Activated CD8-positive, alpha-beta T cell treated with anti-CD3 and anti-CD28 coated beads for 36 hours (primary cell): Measurements from ENCODE around the gene BUB3. TPM values are rescaled to one million over a fixed set of nuclear protein-coding genes. Genes with fewer than 3 reads are reported as not detected.

Source experiments
- ATAC-seq: fragments of 200-7000 bp; cut with Tn5 transposase; one replicate; pipeline ENCODE4 v1.10.0; 2021; ENCODE audit warnings: mild to moderate bottlenecking, moderate library complexity
- CTCF ChIA-PET: fragments of 350-600 bp; sonication (Branson Sonifier 250); formaldehyde crosslinking; loops from one replicate; lab custom pipeline; 2021; ENCODE audit warnings: antibody characterized with exemption; lab: Charles Lee
- POLR2A ChIA-PET: fragments of 350-600 bp; sonication (Branson Sonifier 250); formaldehyde crosslinking; loops from one replicate; lab custom pipeline; 2021; ENCODE audit warnings: antibody characterized with exemption; lab: Charles Lee
- DNase-seq: peaks from one replicate; pipeline ENCODE4 v3.0.0-alpha.2; 2020
- H3K27ac Mint-ChIP-seq: one replicate; pipeline ENCODE4 v1.8.0; 2021; ENCODE audit warnings: mild to moderate bottlenecking, mixed read lengths
- H3K27me3 Mint-ChIP-seq: one replicate; pipeline ENCODE4 v1.8.0; 2021; ENCODE audit warnings: mixed read lengths
- H3K36me3 Mint-ChIP-seq: one replicate; pipeline ENCODE4 v1.8.0; 2021; ENCODE audit warnings: low read depth, mixed read lengths
- H3K4me1 Mint-ChIP-seq: one replicate; pipeline ENCODE4 v1.8.0; 2021; ENCODE audit warnings: low read depth, mixed read lengths
- H3K4me3 Mint-ChIP-seq: one replicate; pipeline ENCODE4 v1.8.0; 2021; ENCODE audit warnings: mild to moderate bottlenecking, moderate library complexity, mixed read lengths
- H3K9me3 Mint-ChIP-seq: one replicate; pipeline ENCODE4 v1.8.0; 2021; ENCODE audit warnings: mixed read lengths
- intact Hi-C: fragments of 100-400 bp; cut with micrococcal nuclease; formaldehyde crosslinking; loops from one replicate; pipeline ENCODE4 v1.10.0; 2022
- total RNA-seq, 2 experiments: library from RNA; stranded (reverse); gene quantifications; one replicate each; pipeline ENCODE4 v1.2.3, GENCODE V29; 2021
- TF ChIP-seq, protein P1 (sequence below): fragments of 200-600 bp; IDR thresholded peaks from one replicate; pipeline ENCODE4 v1.8.0; 2022; ENCODE audit warnings: antibody characterized with exemption, mild to moderate bottlenecking

Gene BUB3
- total RNA-seq, 2 experiments from 2014 or later, result 256 to 273 TPM

DNA sequence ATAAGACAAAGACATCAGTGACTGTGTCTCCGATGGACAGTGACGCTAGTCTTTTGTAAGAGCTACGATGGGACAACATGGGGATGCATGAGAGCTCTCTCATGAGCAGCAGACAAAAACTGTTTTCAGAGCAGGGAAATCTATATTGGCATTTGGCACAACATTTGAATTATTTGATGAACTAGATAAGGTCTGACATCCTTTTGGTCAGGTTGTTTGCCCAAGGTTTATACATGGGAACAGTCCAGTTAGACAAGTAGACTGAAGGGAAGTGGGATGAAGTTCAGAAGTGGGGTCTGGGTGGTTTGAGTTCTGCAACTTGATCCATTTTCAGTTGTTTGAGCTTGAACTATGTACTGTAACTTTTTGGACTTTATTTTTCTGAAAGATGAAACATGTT is 50.8 kb downstream of the BUB3 start:
- Mint-ChIP-seq H3K9me3 (peaks cover 14% of the 10 kb centered on the region), H3K4me3 (no peak overlapping the region)
- no peak for ATAC-seq

DNA sequence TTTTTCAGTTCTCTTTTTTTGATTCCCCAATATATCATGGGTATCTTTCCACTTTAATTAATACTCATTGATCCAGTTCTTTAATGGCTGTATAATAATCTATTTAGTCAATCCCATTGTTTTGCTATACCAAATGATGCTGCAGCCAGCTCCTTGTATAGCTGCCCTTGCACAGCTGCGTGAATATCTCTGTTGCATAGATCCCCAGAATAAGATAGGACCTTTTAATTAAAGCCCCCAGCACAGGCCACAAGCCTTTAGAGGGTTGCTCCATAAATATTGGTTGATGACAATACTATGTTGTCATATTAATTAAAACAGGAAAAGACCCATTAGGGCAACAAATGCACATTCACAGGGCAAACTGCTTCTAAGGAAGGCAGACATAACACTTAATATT is 57.9 kb downstream of the BUB3 start:
- no peak overlapping the region for H3K4me3 Mint-ChIP-seq
- ATAC-seq, result no peak
- CTCF ChIA-PET, result no interaction called here

More for the DNA sequence above, 50.8 kb downstream of the BUB3 start:
- CTCF ChIA-PET, result no interaction called here
- DNase-seq, result no peak
- POLR2A ChIA-PET, result no interaction called here
- H3K4me1 Mint-ChIP-seq, result peaks cover 16% of the 10 kb centered on the region
- peaks cover 25% of the 10 kb centered on the region for H3K36me3 Mint-ChIP-seq
- H3K27ac Mint-ChIP-seq, result no peak overlapping the region
- intact Hi-C loops, result no loop called here
- no peaks in the 10 kb centered on the region for H3K27me3 Mint-ChIP-seq
- TF ChIP-seq, protein P1, sequence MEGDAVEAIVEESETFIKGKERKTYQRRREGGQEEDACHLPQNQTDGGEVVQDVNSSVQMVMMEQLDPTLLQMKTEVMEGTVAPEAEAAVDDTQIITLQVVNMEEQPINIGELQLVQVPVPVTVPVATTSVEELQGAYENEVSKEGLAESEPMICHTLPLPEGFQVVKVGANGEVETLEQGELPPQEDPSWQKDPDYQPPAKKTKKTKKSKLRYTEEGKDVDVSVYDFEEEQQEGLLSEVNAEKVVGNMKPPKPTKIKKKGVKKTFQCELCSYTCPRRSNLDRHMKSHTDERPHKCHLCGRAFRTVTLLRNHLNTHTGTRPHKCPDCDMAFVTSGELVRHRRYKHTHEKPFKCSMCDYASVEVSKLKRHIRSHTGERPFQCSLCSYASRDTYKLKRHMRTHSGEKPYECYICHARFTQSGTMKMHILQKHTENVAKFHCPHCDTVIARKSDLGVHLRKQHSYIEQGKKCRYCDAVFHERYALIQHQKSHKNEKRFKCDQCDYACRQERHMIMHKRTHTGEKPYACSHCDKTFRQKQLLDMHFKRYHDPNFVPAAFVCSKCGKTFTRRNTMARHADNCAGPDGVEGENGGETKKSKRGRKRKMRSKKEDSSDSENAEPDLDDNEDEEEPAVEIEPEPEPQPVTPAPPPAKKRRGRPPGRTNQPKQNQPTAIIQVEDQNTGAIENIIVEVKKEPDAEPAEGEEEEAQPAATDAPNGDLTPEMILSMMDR, result no peak

DNA sequence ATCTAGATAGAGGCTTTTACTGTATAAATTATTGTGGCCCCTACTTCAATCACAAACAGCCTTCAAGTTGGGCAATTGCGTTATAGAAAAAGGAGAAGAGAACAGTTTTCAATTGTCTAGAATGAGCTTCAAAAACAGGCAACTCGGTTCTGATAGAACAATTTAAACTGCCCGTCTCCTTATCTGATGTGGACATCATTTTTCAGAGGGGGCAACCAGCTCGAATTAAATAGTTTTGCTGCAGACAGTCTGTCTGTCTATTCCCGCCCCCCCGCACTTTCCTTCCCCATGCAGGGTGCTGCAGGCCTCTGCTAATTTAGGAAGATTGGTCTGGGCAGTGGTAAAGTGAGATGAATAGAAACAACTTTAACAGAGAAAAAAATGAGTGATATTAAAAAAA is 58.4 kb downstream of the BUB3 start:
- Mint-ChIP-seq H3K27ac (no peak overlapping the region), H3K27me3 (no peaks in the 10 kb centered on the region), H3K9me3 (peaks cover 17% of the 10 kb centered on the region), H3K36me3 (peaks cover 27% of the 10 kb centered on the region), H3K4me3 (no peak overlapping the region), H3K4me1 (no peaks in the 10 kb centered on the region)
- CTCF ChIA-PET, result no interaction called here
- DNase-seq (no peak), ATAC-seq (no peak)
- TF ChIP-seq, protein P1, result no peak
- POLR2A ChIA-PET, result interaction anchor here (0.8 kb wide), 1 partner anchor 12 kb away, joined by 3 read pairs; no protein-coding TSS in a partner anchor
- intact Hi-C loops, result no loop called here

More for the DNA sequence above, 57.9 kb downstream of the BUB3 start:
- TF ChIP-seq, protein P1, result no peak
- POLR2A ChIA-PET, result interaction anchor here (0.8 kb wide), 1 partner anchor 12 kb away, joined by 3 read pairs; no protein-coding TSS in a partner anchor
- Mint-ChIP-seq H3K27ac (no peak overlapping the region), H3K36me3 (peaks cover 27% of the 10 kb centered on the region), H3K4me1 (no peaks in the 10 kb centered on the region), H3K27me3 (no peaks in the 10 kb centered on the region), H3K9me3 (peaks cover 19% of the 10 kb centered on the region)
- no peak for DNase-seq
- intact Hi-C loops, result no loop called here

DNA sequence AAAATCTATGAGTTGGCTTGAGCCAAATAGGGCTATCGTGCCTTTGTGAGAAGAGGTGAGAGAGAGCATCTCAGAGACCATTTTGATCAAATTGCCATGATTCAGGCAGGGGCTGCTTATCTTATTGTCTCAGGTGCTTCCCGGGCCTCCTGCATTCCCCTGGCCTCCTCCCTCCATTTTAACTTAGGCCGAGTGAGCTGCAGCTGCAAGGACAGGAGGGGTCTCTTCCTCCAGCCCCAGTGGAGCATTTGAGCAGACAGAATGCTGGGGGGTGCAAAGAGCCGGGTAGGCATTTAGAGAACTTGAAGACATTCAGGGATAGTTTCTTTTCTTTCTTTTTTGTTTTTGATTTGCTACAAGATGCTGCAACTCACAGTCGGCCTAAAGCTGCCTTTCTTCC is 59.0 kb downstream of the BUB3 start:
- ChIA-PET POLR2A (interaction anchor here (0.8 kb wide), 1 partner anchor 13 kb away, joined by 3 read pairs; no protein-coding TSS in a partner anchor), CTCF (no interaction called here)
- Mint-ChIP-seq H3K4me1 (no peaks in the 10 kb centered on the region), H3K27me3 (no peaks in the 10 kb centered on the region), H3K9me3 (peaks cover 12% of the 10 kb centered on the region), H3K36me3 (peaks cover 23% of the 10 kb centered on the region), H3K4me3 (no peak overlapping the region), H3K27ac (no peak overlapping the region)
- intact Hi-C loops, result no loop called here
- DNase-seq (no peak), ATAC-seq (no peak)
- TF ChIP-seq, protein P1, result no peak

Other genes starting within 250 kb of the BUB3 start
- not detected for gene FAM24A, start 243.8 kb upstream of the BUB3 start, total RNA-seq
- 1 to 10 TPM; 6.3 to 9.1 TPM for gene C10orf88, start 200.2 kb upstream of the BUB3 start, total RNA-seq
- 1 to 10 TPM; 4.3 to 4.8 TPM for gene PSTK, start 174.0 kb upstream of the BUB3 start, total RNA-seq
- gene IKZF5, start 145.6 kb upstream of the BUB3 start, total RNA-seq, result 10 to 100 TPM; 15.2 to 21.5 TPM
- gene ACADSB, start 145.4 kb upstream of the BUB3 start, total RNA-seq, result 10 to 100 TPM; 19.7 to 20.7 TPM
- under 1 TPM; 0.45 to 0.69 TPM for gene HMX3, start 18.4 kb upstream of the BUB3 start, total RNA-seq
- gene HMX2, start 6.3 kb upstream of the BUB3 start, total RNA-seq, result under 1 TPM; 0.43 to 0.90 TPM